ENCODE measurements around the gene PCDHA1.
A peak's percentile ranks its signal among the peaks of the same experiment; 100 is the strongest.
"Not testable (repeated sequence)": the region's sequence is repeated elsewhere in the genome, so short reads cannot be mapped to it uniquely, and the experiment has no call there.

Gene PCDHA1

DNA sequence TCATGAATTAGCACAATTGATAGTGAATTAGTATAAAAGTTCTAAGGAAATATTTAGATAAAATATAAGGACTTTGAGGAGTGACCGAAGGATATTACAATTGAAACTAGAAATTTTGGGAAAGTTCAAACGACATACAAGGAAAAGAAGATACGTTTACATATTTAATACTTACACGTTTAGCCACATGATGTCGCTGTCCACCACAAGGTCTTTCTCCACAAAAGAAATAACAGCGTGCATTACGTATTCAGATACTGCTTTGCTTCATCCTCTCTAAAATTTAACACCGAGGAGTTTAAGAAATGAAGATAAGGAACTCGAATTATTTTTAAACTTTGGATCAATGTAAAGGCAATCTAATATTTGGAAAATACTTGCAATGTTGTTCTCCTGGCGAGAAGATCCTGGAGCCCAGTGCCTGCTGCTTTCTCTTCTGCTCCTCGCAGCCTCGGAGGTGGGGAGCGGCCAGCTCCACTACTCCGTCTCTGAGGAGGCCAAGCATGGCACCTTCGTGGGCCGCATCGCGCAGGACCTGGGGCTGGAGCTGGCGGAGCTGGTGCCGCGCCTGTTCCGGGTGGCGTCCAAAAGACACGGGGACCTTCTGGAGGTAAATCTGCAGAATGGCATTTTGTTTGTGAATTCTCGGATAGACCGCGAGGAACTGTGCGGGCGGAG is 15.0 kb downstream of the PCDHA1 start, which contains the start of gene PCDHA3:
TSS of gene PCDHA3 (plus strand) at position 242 of the 678 bp plus-strand sequence.
- no peaks in the 10 kb centered on the region for H3K36me3 ChIP-seq (ENCODE audit: control insufficient read depth in 2 of 2, insufficient read depth in 1 of 2, low read length in 2 of 2)
- TF ChIP-seq ZNF654 (tag by site-specific recombination; IDR thresholded peaks at IDR 0.05; ENCODE audit: low read depth) (peak; percentile 47), ZNF514 (tag by site-specific recombination; IDR thresholded peaks at IDR 0.05) (no peak)
- CTCF ChIA-PET = interaction anchor here (0.5 to 0.6 kb wide), 2 partner anchors 462 to 525 kb away, joined by 3 read pairs; no protein-coding TSS in a partner anchor
- H3K27ac ChIP-seq (ENCODE audit: extremely low read depth, low read depth, low read length) = no peak within 1 kb of the TSS
- H3K9me3 ChIP-seq (ENCODE audit: control insufficient read depth, insufficient read depth, low read depth, low read length) = no peaks in the 10 kb centered on the region
- POLR2A ChIA-PET = no interaction called here
- H3K4me1 ChIP-seq (ENCODE audit: control insufficient read depth, insufficient read depth, low read length) = no peaks in the 10 kb centered on the region
- no peak within 1 kb of the TSS for H3K4me3 ChIP-seq (ENCODE audit: low read depth, low read length)

- Histone ChIP-seq H3K4me3 (ENCODE audit: low read depth, low read length) (no peak overlapping the region), H3K9me3 (ENCODE audit: control insufficient read depth, insufficient read depth, low read depth, low read length) (no peaks in the 10 kb centered on the region), H3K27ac (ENCODE audit: extremely low read depth, low read depth, low read length) (no peak overlapping the region), H3K36me3 (ENCODE audit: control insufficient read depth in 2 of 2, insufficient read depth in 1 of 2, low read length in 2 of 2) (no peaks in the 10 kb centered on the region), H3K4me1 (ENCODE audit: control insufficient read depth, insufficient read depth, low read length) (no peaks in the 10 kb centered on the region)
- ChIA-PET CTCF (interaction anchor here (0.6 kb wide), 1 partner anchor 526 kb away, joined by 3 read pairs; no protein-coding TSS in a partner anchor), POLR2A (no interaction called here)
- TF ChIP-seq SCRT1 (tag by site-specific recombination; IDR thresholded peaks at IDR 0.05; ENCODE audit: borderline replicate concordance) = no peak
- no peak for TF ChIP-seq ZBTB10 (tag by site-specific recombination; IDR thresholded peaks at IDR 0.05)
- no peak for TF ChIP-seq SP7 (tag by site-specific recombination; IDR thresholded peaks at IDR 0.05)
- no peak for TF ChIP-seq ZNF501 (tag by site-specific recombination; IDR thresholded peaks at IDR 0.05)
Observed at GRCh38 chr5:140801494-140801841, 15.5 kb downstream of the PCDHA1 start.

DNA sequence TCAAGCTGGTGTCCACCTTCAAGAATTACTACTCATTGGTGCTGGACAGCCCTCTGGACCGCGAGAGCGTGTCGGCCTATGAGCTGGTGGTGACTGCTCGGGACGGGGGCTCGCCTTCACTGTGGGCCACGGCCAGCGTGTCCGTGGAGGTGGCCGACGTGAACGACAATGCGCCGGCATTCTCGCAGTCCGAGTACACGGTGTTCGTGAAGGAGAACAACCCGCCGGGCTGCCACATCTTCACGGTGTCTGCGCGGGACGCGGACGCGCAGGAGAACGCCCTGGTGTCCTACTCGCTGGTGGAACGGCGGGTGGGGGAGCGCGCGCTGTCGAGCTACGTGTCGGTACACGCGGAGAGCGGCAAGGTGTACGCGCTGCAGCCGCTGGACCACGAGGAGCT is 16.4 kb downstream of the PCDHA1 start:
- CTCF ChIA-PET; H3K9me3 ChIP-seq (ENCODE audit: control insufficient read depth, insufficient read depth, low read depth, low read length); H3K36me3 ChIP-seq (ENCODE audit: control insufficient read depth in 2 of 2, insufficient read depth in 1 of 2, low read length in 2 of 2); POLR2A ChIA-PET; H3K27ac ChIP-seq (ENCODE audit: extremely low read depth, low read depth, low read length); H3K4me1 ChIP-seq (ENCODE audit: control insufficient read depth, insufficient read depth, low read length); H3K4me3 ChIP-seq (ENCODE audit: low read depth, low read length): not testable (repeated sequence)

DNA sequence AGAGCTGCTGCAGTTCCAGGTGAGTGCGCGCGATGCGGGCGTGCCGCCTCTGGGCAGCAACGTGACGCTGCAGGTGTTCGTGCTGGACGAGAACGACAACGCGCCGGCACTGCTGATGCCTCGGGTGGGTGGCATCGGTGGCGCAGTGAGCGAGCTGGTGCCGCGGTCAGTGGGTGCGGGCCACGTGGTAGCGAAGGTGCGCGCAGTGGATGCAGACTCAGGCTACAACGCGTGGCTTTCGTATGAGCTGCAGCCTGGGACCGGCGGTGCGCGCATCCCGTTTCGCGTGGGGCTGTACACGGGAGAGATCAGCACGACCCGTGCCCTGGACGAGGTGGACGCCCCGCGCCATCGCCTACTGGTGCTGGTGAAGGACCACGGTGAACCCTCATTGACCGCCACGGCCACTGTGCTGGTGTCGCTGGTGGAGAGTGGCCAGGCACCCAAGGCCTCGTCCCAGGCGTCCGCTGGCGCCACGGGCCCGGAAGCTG is 16.9 kb downstream of the PCDHA1 start:
- no peaks in the 10 kb centered on the region for H3K36me3 ChIP-seq (ENCODE audit: control insufficient read depth in 2 of 2, insufficient read depth in 1 of 2, low read length in 2 of 2)
- TF ChIP-seq, protein P1, sequence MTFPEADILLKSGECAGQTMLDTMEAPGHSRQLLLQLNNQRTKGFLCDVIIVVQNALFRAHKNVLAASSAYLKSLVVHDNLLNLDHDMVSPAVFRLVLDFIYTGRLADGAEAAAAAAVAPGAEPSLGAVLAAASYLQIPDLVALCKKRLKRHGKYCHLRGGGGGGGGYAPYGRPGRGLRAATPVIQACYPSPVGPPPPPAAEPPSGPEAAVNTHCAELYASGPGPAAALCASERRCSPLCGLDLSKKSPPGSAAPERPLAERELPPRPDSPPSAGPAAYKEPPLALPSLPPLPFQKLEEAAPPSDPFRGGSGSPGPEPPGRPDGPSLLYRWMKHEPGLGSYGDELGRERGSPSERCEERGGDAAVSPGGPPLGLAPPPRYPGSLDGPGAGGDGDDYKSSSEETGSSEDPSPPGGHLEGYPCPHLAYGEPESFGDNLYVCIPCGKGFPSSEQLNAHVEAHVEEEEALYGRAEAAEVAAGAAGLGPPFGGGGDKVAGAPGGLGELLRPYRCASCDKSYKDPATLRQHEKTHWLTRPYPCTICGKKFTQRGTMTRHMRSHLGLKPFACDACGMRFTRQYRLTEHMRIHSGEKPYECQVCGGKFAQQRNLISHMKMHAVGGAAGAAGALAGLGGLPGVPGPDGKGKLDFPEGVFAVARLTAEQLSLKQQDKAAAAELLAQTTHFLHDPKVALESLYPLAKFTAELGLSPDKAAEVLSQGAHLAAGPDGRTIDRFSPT (tag by site-specific recombination; IDR thresholded peaks at IDR 0.05) = no peak
- no peak for TF ChIP-seq ZNF529 (tag by site-specific recombination; IDR thresholded peaks at IDR 0.05; ENCODE audit: insufficient replicate concordance)
- no peak for TF ChIP-seq ZNF155 (tag by site-specific recombination; IDR thresholded peaks at IDR 0.05)
- no peak for TF ChIP-seq ZNF658 (tag by site-specific recombination; IDR thresholded peaks at IDR 0.05)
- no peak overlapping the region for H3K4me3 ChIP-seq (ENCODE audit: low read depth, low read length)
- no peak overlapping the region for H3K27ac ChIP-seq (ENCODE audit: extremely low read depth, low read depth, low read length)
- H3K4me1 ChIP-seq (ENCODE audit: control insufficient read depth, insufficient read depth, low read length) = no peaks in the 10 kb centered on the region
- POLR2A ChIA-PET = no interaction called here
- no peaks in the 10 kb centered on the region for H3K9me3 ChIP-seq (ENCODE audit: control insufficient read depth, insufficient read depth, low read depth, low read length)
- CTCF ChIA-PET = no interaction called here
